AG04450 (cell line): Measurements from ENCODE around the gene TTC9. TPM values are rescaled to one million over a fixed set of nuclear protein-coding genes. Genes with fewer than 3 reads are reported as not detected.

Experiments used
- CTCF ChIA-PET: fragments of 300-600, 350-600 bp; formaldehyde crosslinking; extraction: SDS; loops from one replicate; lab custom pipeline; 2022; ENCODE audit warnings: antibody characterized with exemption, inconsistent platforms; lab: Charles Lee
- POLR2A ChIA-PET: fragments of 350-600 bp; formaldehyde crosslinking; extraction: SDS; loops from one replicate; lab custom pipeline; 2021; ENCODE audit warnings: antibody characterized with exemption, inconsistent platforms; lab: Yijun Ruan, JAX
- DNase-seq: peaks from one replicate; pipeline ENCODE4 v3.0.0-alpha.2; 2011; ENCODE audit warnings: low read depth, low spot score
- H3K27ac ChIP-seq: one replicate; pipeline ENCODE4 v1.5.1; 2012; ENCODE audit warnings: low read depth, low read length, control low read depth
- H3K27me3 ChIP-seq: one replicate; pipeline ENCODE4 v1.6.0; 2012; ENCODE audit warnings: low read length; ENCODE audit not compliant: control insufficient read depth, insufficient read depth
- H3K4me3 ChIP-seq: 2 replicates; pipeline ENCODE4 v1.5.1; 2011; ENCODE audit warnings: mild to moderate bottlenecking, low read depth, low read length, control low read depth
- H3K9me3 ChIP-seq: 2 replicates; pipeline ENCODE4 v1.5.1; 2012; ENCODE audit warnings: low read length; ENCODE audit not compliant: control insufficient read depth, insufficient read depth
- polyA plus RNA-seq: library from polyadenylated mRNA; depleted of rRNA; stranded (reverse); fragments of >200 nt; gene quantifications from 2 replicates; pipeline ENCODE4 v1.2.3, GENCODE V29; 2011
- TF ChIP-seq, protein P1 (sequence below): IDR thresholded peaks from 2 replicates; pipeline ENCODE4 v1.5.1; 2011; ENCODE audit warnings: low read depth, low read length, control low read depth, inconsistent platforms

The TTC9 gene
- polyA plus RNA-seq, 1 experiment = 0.02 TPM

DNA sequence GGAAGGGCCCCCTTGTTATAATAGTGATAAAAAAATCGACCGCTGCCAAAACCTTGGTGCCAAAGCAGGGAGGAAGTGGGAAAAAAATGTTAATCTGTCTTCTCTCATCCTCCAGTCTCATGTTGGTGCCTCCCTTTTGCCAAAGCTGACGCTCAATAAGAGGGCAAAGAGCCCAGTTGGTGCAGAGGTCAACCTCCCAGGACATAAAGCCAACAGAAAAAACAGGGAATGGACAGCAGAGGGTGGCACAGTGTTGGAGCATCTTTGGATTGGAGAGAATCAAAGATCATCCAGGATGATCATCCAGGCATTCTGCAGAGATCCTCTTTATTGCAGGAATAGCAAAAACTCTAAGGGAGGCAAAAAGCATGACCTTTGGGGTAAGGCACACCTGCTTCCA lies 9.8 kb upstream of the TTC9 start:
- no peaks in the 10 kb centered on the region for H3K27me3 ChIP-seq
- H3K9me3 ChIP-seq = no peaks in the 10 kb centered on the region
- POLR2A ChIA-PET = no interaction called here
- DNase-seq = no peak
- CTCF ChIA-PET = interaction anchor here (1.3 kb wide), 1 partner anchor 30 kb away, joined by 3 read pairs; no protein-coding TSS in a partner anchor
- no peak overlapping the region for H3K4me3 ChIP-seq
- TF ChIP-seq, protein P1, sequence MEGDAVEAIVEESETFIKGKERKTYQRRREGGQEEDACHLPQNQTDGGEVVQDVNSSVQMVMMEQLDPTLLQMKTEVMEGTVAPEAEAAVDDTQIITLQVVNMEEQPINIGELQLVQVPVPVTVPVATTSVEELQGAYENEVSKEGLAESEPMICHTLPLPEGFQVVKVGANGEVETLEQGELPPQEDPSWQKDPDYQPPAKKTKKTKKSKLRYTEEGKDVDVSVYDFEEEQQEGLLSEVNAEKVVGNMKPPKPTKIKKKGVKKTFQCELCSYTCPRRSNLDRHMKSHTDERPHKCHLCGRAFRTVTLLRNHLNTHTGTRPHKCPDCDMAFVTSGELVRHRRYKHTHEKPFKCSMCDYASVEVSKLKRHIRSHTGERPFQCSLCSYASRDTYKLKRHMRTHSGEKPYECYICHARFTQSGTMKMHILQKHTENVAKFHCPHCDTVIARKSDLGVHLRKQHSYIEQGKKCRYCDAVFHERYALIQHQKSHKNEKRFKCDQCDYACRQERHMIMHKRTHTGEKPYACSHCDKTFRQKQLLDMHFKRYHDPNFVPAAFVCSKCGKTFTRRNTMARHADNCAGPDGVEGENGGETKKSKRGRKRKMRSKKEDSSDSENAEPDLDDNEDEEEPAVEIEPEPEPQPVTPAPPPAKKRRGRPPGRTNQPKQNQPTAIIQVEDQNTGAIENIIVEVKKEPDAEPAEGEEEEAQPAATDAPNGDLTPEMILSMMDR = no peak
- no peak overlapping the region for H3K27ac ChIP-seq

DNA sequence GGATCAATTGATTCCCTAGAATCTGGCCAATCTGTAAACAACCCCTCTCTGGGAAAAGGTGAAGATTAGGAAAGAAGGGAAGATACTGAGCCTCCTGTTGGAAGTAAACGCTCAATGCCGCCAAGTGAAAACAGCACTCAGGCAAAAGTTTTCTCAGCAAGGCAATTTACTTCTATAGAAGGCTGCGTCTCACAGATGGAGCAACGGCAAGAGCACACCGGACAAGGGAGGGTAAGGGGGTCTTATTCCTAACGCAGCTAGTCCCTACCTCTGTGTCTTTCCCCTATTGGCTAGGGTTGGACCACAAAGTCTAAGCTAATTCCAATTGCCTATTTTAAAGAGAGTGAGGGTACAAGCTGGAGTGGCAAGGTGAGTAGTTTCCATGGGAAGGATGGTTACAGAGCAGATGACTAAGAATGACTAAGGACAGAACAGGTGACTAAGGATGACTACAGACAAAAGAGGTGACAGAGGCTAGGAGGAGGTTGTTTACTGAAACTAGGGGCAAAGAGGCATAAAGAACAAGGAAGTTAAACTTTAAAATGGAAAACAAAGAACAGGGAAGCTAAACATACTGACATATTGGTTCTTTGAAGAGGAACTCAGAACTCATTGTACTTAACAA lies 5.6 kb upstream of the TTC9 start:
- ChIA-PET POLR2A (no interaction called here), CTCF (no interaction called here)
- DNase-seq = no peak
- no peaks in the 10 kb centered on the region for H3K9me3 ChIP-seq
- no peak overlapping the region for H3K27ac ChIP-seq
- TF ChIP-seq, protein P1 = no peak
- peaks cover 22% of the 10 kb centered on the region for H3K27me3 ChIP-seq
- H3K4me3 ChIP-seq = no peak overlapping the region

DNA sequence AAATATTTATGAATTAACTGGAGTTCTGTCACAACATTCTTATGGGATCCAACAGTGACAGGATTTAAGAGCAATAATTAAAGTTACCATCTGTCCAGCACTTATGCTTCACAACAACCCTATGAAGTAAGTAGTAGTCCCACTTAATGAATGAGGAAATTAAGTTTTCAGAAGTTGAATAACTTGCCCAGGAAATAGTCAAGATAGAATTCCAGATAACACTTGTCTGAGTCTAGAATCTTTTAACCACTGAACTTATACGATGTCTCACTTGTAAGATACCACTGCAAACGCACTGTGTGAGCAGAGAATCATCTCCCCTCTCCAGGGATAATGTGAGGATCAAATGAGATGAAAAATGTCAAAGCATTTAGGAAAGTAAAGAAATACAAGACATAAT lies 3.3 kb upstream of the TTC9 start:
- TF ChIP-seq, protein P1 = no peak
- Histone ChIP-seq H3K9me3 (no peaks in the 10 kb centered on the region), H3K27ac (no peak overlapping the region), H3K27me3 (peaks cover 39% of the 10 kb centered on the region), H3K4me3 (no peak overlapping the region)
- CTCF ChIA-PET = no interaction called here
- no peak for DNase-seq
- POLR2A ChIA-PET = no interaction called here

DNA sequence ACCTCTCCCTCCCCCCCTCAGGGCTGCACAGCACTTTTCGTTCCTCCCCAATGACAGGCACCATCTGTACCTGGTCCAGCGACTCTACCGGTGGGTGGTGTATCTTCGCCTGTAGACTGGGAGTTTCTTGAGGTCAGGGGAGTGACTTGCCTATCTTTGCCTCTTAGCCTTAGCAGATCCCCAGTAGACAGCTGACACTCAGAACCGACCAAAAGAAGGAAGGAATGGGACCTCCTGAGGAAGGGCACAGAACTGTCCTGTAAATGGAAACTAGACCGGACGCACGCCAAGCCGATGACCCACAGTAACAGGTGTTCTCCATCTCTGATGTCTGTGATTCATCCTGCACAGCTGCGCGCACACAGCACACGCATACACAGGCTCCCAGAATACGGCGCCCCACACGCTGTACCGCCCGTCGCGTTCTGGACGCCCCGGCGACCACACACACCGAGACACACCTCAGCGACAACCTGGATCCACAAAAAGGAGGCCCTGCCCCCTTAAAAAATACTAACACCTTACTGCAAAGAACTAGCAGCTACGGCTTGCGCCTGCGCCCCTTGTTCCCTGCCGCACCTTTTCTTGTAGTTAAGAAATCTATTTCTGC lies 673 bp upstream of the TTC9 start:
- ChIA-PET POLR2A (no interaction called here), CTCF (interaction anchor here (0.6 to 0.7 kb wide), 3 partner anchors 11 to 130 kb away, joined by 3 read pairs; no protein-coding TSS in a partner anchor)
- DNase-seq = peak; percentile 18
- Histone ChIP-seq H3K27me3 (peaks cover 53% of the 10 kb centered on the region), H3K27ac (no peak overlapping the region), H3K9me3 (no peaks in the 10 kb centered on the region), H3K4me3 (peak overlapping the region; percentile 59)
- TF ChIP-seq, protein P1 = no peak

DNA sequence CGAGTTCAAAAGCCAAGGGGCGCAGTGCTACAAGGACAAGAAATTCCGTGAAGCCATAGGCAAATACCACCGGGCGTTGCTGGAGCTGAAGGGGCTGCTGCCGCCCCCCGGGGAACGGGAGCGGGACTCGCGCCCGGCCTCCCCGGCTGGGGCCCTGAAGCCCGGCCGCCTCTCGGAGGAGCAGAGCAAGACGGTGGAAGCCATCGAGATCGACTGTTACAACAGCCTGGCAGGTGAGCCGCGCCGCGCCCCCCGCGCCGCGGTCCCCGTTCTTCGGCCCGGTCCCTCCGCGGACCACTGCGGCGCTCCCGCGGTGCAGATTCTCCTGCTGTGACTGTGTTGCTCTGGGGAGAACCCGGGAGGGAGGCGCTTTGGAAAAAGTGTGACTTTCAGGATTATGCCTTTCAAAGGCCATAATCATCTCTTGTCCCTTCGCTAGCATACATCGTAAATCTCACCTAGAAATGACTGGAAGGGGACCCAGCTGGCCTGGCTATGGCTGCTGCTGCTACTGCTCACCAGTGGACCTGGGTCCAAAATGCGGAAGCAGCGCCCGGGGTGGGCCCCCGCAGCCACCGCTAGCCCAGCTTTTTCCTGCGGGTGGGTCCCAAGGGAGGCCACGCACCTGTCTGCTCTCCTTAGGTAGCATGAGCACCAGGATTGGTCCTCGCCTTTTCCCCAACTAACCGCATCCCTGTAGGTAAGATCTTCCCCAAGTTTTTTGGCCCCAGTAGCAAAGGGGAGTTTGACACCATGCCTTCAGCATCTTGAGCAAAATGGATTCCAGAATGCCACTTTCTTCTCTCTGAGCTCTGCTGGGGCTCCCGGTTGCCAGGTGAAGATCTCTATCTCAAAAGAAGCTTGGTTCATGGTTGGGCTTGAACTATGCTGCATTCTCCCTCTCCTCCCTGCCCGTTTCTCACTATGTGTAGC lies 853 bp downstream of the TTC9 start:
- POLR2A ChIA-PET = no interaction called here
- no peak for DNase-seq
- TF ChIP-seq, protein P1 = no peak
- CTCF ChIA-PET = no interaction called here
- Histone ChIP-seq H3K4me3 (peak overlapping the region; percentile 59), H3K27me3 (peaks cover 56% of the 10 kb centered on the region), H3K9me3 (no peaks in the 10 kb centered on the region), H3K27ac (no peak overlapping the region)
